Fibroblast of skin of scalp (primary cell): Measurements from ENCODE around the gene NFKBIE.

Experiments
- DNase-seq: peaks from one replicate; pipeline ENCODE4 v3.0.0-alpha.2; 2013

NFKBIE gene

DNA sequence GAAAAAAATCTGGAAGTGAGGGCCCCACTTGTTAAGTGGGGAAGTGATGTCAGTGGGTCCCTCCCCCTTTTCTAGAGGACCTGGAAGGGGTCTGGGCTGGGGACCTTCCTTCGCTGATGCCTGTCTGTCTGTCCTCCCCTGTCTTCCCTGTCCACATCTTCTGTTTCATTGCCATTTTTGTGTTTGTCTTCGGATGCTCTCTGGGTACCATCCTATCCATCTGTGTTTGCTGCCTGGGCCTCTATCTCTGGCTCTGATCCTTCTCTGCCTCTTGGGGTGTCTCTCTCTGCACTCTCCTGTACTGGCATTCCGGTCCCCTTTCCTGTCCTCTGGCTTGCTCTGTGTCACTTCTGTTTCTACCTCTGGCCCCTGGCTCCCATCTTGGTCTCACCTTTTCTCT is 7.2 kb upstream of the NFKBIE start:
- DNase-seq: no peak

DNA sequence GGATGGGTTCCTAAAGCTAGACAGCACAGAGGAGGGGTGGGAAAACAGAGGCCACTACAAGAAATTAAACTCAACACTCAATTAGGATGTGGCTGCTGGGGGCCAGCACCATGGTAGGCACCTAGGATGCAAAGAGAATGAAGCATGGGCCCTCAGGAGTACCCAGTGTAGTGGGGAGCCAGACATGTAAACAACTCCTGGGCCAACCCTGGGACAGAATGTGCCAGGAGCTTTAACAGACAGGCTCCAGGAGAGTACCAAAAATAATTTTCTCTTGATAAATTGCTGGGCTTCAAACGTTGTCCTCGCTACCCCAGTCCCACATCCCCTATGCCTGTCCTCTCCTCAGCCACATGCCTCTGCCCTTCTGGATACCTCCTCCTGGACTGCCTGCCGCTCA is 6.6 kb upstream of the NFKBIE start:
- DNase-seq: no peak

GRCh38 chr6:44271406-44271723 is 6.0 kb upstream of the NFKBIE start:
- no peak for DNase-seq

DNA sequence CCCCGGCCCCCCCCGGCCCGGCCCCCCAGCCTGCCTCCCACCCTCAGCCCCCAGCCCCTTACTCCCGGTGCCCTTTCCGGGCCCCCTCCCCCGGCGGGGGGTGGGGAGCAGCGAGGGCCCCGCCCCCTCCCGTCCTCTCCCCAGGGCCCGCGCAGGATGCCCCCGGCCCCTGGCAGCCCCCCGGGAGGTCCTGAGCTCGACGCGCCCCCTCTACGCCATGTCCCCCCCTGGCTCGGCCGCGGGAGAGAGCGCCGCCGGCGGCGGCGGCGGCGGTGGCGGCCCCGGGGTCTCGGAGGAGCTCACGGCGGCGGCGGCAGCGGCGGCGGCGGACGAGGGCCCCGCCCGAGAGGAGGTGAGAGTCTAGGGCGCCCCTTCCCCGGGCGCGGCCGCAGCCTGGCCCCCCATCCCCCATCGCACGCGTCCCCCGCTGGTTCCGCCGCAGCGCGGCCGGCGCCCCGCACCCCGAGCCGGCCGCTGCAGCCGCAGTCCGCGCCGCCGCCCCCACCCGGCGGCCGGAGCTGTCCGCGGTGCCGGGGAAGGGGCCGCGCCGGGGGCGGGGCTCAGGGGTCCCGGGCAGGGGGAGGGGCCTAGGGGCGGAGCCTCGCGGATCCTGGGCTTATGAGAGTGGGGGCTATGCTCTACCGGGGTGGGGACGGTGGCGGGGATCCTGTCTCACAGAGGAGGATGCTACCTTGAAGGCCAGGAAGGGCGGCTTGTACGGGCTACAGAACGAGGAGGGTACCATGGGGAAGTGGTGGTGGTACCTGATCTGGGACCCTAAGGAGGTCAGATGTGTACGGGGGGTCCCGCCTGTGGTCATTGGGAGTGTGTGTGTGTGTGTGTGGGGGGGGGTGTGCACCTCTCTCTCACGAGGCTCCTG is 5.4 kb upstream of the NFKBIE start:
- no peak for DNase-seq

- no peak for DNase-seq
Observed at GRCh38 chr6:44269921-44270525, 4.7 kb upstream of the NFKBIE start, which contains the start of gene TMEM151B. TSS of gene TMEM151B (plus strand) at chr6:44270450. CDS start at chr6:44270743, 293 bp downstream.

- DNase-seq: no peak
Observed at GRCh38 chr6:44269178-44269920, 4.0 kb upstream of the NFKBIE start.

- DNase-seq: peak; percentile 32
Observed at GRCh38 chr6:44268095-44268628, 2.8 kb upstream of the NFKBIE start.

- no peak for DNase-seq
Observed at GRCh38 chr6:44267252-44267651, 1.9 kb upstream of the NFKBIE start.

DNA sequence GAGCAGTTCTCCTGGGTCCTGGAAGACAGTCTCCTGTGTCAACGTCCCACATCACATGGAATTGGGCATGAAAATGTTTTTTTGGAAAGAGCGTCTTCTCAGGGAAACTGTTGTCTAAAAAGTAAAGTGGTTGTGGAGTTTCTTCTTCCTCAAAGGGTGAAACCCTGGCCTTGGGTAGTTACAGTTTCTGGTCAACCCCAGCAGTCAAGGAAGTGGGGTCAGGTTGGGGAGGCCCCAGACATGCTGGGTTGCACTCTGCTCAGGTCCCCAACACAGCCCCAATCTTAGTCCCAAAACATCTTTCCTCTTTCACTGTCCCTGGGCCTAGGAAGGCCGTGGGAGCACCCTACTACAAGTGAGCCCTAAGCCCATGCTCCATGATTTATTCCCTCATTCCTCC is 996 bp upstream of the NFKBIE start:
- DNase-seq: no peak

GRCh38 chr6:44265722-44266233 is 427 bp upstream of the NFKBIE start:
- DNase-seq: no peak

DNA sequence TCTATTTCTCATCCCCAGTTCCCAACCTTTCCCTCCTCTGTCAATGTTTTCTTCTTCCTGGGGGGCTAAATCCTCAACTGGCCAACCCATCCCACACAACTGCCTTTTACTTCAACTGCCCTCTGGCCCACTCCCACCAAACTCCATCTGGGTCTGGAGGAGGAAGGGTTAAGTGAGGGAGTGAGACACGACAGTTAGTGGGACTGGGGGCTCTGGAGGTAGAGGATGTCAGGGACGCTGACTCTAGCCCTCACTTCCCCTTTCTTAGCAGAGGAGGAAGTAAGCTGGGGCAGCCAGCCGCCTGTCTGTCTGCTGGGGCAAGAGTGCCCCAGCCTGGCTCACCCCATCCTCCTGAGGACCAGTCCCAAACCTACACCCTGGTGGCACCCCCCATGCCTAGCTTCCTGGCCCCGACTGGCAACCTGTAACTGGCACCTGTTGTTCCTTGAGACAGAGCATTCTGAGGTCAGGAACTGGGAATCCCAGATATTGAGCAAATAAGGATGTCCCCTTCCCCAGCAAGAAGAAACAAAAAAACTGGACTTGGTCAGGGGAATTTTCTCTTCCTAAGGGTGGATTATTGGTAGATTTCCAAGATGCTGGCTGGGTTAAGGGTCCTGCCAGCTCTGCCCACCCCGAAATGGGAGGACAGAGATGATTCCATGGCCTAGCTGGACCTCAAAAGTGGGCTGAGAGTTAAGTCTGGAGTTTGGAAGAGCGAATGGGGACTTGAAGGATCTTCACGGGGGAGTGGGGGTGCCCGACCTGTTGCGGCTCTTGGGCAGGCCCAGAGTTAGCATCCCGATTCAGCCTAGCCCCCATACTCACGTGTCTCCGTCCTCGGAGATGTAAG is 971 bp downstream of the NFKBIE start:
- DNase-seq: no peak

- DNase-seq: no peak
Observed at GRCh38 chr6:44263354-44264100, 1.8 kb downstream of the NFKBIE start.

- no peak for DNase-seq
Observed at GRCh38 chr6:44262467-44263353, 2.6 kb downstream of the NFKBIE start.

DNA sequence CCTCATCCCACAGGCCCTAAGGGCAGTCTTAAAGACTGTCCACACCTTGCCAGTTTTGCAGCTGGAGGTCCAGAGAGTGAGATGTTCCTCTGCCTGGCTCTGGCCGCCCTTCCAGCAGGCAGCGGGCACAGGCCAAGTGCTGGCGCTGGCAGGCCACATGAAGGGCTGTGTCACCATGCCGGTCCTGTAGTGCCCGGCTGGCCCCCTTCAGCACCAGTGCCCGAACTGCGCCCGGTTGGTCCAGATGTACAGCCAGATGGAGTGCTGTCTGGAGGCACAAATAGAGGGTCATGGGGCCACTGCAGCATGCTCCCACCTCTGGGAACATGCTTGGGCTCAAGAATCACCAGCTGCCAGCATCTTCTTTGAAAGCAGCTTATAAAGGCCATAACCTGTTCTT is 3.8 kb downstream of the NFKBIE start:
- DNase-seq: no peak

DNA sequence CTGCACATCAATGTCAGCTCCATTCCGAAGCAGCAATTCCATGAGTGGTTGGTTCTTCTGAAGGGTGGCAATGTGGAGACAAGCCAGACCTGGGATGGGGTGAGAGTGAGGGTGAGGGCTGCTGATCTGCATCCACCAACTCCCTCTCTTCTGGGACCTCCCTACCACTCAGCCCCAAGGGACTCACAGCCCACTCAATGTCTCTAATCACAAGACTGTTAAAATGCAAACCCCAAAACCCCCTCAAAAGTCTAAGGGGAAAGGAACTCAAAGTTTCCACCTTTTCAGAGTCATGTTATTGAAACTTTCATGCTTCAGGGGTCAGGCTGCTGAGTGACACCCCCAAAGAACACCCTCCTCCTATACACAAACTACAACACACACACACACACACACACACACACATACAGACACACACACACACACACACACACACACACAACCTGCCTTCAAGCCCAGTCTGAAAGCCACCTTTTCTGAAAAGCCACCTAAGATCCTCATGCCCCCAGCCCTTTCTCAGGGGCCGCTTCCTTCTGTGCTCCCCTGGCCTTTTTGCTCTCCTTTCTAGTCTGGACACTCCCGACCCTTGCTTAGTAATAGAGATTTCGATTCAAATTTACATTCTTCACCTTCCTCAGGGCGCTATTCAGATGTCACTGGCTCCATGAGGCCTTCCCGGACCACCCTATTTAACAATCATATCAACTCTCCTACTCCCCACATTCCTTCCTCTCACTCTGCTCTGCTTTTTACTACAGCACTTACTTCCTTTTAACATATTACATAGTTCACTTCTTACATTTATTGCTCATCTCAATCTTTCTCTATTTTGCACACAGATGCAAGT is 4.7 kb downstream of the NFKBIE start:
- DNase-seq: no peak

DNA sequence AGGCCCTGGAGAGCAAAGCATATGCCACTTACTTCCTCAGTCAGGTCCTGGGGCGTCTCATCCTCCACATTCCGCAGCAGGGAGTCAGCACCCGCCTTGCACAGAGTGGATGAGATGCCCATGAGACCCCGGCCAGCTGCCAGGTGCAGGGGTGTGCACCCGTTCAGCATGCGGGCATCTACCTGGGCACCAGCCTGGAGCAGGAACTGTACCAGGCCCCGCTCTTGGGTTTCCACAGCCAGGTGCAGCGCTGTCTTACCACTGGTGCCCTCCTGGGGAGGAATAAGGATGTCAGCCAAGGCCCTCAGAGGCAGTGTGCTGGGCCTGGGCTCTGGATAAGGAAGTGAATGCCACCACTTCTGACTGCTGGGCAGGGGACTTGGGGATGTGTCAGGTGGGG is 5.3 kb downstream of the NFKBIE start:
- DNase-seq: no peak

DNA sequence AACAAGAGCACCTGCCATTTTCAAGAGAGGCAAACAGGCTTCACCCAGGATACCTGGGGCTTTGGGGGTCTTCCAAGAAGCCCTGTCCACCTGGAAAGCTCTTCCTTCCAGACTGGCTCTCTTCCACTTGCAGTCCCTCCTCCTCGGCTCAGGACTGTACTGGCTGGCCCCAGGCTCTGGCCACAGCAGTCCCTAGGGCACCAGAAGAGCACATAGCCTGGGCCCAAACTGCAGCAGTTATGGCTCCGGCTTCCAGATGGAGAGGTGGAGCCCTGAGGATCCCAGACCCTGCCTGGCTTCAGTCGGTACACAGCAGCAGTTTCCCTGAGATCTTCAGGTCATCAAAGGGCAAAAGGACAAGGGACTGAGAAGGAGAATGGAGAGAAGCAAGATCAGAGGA is 6.4 kb downstream of the NFKBIE start:
- DNase-seq: no peak

GRCh38 chr6:44258325-44258863 is 7.0 kb downstream of the NFKBIE start:
- no peak for DNase-seq

DNA sequence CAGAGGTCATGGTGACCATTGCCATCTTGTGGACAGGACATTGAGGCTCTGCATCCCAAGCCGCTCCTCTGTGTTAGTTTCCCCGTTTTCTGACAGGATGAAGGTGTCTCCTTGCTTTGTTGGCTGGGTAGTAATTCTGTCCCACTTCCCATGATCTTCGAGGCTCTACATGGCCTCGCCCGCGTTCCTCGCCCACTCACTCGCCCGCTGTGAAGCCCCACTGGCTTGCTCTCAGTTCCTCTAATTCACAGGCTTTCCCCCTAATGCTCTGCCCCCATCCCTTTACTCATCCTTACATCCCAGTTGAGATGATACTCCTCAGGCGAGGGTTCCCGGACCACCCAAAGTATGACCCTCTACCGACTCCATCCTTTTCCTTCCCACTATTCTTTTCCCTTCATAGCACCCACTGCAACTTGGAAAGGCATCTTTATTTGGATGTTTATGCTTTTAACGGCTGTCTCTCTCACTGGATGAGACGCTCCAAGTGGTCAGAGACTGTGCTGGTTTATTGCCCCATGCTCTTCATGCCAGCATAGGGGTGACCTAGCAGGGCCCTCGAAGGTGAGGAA is 7.5 kb downstream of the NFKBIE start:
- no peak for DNase-seq
